Activated naive CD4-positive, alpha-beta T cell (primary cell): Measurements from ENCODE around the gene C19orf25.
"Not testable (repeated sequence)": the region's sequence is repeated elsewhere in the genome, so short reads cannot be mapped to it uniquely, and the experiment has no call there.

ENCODE experiments used
- DNase-seq, 4 experiments: peaks; one replicate each; lab custom pipeline; 2025; lab: John Stamatoyannopoulos, UW

The C19orf25 gene

DNA sequence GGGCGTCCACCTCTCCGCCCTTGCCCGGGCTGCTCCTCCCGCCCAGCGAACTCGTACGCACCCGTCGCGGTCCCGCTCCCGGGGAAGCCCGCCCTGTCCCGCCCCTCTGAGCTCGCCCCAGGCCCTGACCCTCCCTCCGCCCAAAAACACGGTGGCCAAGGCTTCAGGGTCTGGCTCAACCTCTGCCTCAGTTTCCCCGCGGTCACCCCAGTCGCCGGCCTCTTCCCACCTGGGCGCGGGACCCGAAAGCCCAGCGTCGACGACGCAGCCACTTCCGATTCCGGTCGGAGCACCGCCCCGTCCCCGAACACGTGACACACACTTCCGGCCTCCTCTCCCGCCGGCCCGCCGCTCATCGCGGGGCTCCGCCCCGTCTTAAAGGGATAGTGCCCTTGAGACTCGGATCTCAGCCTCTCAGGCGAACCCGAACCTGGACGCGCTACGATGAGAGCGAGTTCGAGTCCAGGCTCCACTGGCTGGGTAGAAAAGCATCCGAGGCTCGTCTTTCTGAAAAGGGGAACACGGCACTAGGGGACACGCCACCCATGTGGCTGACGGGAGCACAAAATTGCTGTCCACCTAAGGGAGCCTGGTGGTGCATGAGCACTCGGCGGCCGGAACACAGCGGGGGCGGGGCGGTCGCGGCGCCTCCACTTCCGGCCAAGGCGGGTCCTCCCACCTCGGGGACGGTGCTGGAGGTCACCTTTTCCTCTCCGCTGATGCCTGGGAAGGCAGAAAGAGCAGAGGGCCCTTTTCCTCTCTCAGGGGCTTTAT, at the start of gene C19orf25:
Gene C19orf25 (minus strand): TSS at position 282 of the 774 bp plus-strand sequence. CDS start 312 bp downstream, outside the sequence.
- peak; percentile 78 to 88 (median 82) for DNase-seq

GRCh38 chr19:1527650-1528309, 48.8 kb upstream of the C19orf25 start:
- DNase-seq, result no peak

DNA sequence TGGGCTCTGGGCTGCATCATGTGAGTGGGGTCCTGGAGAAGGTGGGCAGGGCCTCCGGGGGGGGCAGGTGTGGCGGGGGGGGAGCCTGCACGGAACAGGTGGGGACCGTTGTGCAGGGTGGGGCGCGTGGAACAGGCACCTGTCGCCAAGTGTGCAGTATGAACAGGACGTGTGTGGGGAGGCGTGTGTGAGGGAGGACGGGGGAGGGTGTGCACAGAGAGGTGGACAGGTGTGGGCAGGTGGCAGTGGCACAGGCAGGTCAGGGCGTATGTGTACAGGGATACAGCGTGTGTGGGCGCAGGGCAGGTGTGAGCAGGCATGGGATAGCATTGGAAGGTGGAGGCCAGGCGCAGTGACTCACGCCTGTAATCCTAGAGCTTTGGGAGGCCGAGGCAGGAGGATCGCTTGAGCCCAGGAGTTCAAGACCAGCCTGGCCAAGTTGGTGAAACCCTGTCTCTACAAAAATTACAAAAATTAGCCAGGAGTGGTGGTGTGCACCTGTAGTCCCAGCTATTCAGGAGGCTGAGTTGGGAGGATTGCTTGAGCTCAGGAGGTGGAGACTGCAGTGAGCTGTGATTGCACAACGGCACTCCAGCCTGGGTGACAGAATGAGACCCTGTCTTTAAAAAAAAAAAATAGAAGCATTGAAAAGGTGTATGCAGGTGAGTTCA, 48.1 kb upstream of the C19orf25 start:
- no peak for DNase-seq

GRCh38 chr19:1526066-1526778, 47.2 kb upstream of the C19orf25 start:
- no peak for DNase-seq

GRCh38 chr19:1525343-1525742, 46.3 kb upstream of the C19orf25 start:
- no peak for DNase-seq

DNA sequence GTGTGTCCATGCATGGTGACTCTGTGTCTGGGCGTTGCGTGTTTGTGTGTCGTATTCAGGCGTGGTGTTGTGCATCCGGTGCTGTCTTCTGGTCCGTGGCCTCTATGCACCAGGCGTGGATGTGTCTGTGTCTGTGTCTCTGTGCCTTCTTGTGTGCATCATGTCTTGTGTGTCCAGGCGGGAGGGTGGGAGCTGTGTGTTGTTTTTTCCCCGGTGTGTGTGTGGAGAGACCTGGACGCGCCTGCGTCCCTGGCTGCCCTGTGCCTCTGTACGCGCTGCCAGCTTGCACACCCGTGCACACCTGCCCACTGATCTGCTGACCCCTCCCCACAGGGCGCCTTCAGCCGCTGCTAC, 45.9 kb upstream of the C19orf25 start:
- DNase-seq, result no peak

- no peak for DNase-seq
Measured at GRCh38 chr19:1524287-1524971, 45.4 kb upstream of the C19orf25 start.

DNA sequence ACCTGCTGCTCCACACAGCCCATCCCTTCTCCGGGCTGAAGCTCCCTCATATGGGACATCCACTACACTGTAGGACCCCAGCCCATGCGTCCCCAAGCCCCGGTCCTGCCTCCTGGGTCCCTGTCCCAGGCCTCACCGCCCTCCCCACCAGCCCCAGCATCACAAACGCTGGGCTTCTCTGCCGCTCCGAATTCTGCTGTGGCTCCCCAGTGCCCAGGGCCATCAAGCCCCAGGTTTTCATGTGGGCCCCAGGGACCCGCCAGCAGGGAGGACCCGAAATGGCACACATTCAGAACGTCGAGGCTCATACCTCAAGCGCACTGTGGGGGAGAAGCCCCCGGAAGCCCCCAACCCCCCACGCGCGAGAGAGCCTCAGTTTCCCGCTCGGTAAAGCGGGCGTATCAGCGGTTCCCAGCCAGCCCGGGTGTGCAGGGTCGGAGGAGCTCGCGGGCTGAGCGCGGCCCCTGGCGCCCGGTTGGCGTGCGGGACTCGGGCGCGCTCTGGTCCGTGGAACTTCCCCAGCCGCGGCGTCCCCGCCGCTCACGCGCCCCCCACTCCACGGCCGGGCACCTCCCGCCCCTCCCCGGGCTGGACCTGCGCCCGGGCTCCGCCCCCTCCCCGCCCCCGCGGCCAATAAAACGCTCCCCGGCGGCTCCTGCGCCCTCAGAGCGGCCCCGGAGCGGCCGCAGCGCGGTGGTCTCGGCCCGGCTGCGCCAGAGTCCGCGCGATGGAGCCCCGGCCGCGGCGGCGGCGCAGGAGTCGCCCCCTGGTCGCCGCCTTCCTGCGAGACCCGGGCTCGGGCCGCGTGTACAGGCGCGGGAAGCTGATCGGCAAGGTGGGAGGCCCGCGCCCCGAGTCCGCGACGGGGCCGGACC, 44.6 kb upstream of the C19orf25 start, which contains the start of gene PLK5:
Gene PLK5 (plus strand): TSS at position 666 of the 875 bp plus-strand sequence. CDS start 2,920 bp downstream, outside the sequence.
- no peak for DNase-seq

GRCh38 chr19:1522838-1523237, 43.8 kb upstream of the C19orf25 start:
- no peak for DNase-seq

DNA sequence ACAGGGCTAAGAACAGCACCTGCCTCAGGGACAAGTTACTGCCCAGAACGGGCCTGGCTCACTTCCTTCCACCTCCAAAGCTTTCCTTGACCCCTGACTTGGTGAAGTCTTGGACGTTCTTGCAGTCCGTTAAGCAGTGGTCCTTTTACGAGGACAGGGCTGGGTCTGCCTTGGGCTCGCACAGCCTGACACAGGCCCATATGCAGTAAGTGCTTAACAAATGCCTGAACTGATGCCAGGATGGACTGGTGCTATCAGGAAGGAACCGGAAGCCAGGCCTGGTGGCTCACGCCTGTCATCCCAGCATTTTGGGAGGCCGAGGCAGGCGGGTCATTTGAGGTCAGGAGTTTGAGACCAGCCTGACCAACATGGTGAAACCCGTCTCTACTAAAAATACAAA, 43.0 kb upstream of the C19orf25 start:
- no peak for DNase-seq

GRCh38 chr19:1521636-1522035, 42.6 kb upstream of the C19orf25 start:
- DNase-seq, result no peak

DNA sequence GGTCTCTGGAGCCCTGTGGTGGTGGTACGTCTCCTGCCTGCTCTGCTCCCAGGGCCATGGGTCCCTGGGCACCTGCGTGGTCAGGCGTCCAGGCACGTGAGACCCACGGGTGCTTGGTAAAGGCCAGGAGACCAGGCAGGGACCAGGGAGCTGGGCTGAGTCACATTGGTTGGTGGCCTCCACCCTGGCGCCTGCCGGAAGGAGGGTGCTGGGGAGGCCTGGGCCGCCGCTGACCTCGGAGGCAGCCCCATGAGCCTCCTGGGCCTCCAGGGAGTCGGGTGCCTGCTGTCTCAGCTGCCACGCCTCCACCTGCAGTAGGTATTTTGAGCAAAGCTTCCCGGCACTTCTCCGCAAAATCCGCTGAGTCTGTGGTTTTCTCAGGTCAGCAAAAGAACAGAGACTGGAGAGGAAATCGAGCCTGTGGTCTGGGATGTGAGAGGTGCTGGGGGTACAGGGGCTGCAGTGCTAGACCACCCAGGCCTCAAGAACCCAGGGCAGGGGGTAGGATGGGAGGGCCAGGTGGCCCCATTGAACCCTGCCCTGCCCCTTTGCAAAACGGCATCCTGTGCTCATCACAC, 41.3 kb upstream of the C19orf25 start:
- DNase-seq, result no peak

DNA sequence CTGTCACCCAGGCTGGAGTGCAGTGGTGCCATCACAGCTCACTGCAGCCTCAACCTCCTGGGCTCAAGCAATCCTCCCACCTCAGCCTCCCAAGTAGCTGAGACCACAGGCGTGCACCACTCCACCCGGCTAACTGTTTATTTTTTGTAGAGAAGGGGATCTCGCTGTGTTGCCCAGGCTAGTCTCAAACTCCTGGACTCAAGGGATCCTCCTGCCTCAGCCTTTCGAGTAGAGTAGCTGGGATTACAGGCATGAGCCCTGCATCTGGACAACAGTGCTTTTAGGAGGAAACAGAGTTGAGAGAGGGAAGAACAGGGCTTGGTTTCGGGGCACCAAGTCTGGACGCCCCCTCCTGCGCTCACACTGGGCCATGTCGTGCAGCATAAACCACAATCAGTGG, 40.8 kb upstream of the C19orf25 start:
- not testable (repeated sequence) for DNase-seq

DNA sequence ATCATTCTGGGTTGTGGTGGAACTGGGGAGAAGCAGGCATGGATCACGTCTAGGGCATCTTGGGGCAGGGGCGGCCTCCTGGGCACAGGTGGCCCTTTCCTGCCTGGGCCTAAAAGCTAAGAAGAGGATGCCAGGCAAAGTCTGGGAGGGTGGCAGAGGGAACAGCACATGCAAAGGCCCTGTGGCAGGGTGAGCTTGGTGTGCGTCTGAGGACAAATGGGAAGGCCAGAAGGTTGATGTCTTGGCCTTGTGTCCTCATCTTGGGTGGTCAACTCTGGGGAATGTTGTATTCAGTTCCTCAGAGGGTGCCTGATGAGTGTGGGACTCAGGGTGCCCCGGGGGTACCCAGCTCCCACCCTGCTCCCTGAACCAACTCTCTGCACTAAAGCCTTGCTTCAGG, 39.5 kb upstream of the C19orf25 start:
- no peak for DNase-seq

- DNase-seq, result no peak
Measured at GRCh38 chr19:1516395-1516753, 37.4 kb upstream of the C19orf25 start.

GRCh38 chr19:1514986-1515721, 36.1 kb upstream of the C19orf25 start:
- DNase-seq, result no peak

- DNase-seq, result no peak
Measured at GRCh38 chr19:1514295-1514661, 35.3 kb upstream of the C19orf25 start.

DNA sequence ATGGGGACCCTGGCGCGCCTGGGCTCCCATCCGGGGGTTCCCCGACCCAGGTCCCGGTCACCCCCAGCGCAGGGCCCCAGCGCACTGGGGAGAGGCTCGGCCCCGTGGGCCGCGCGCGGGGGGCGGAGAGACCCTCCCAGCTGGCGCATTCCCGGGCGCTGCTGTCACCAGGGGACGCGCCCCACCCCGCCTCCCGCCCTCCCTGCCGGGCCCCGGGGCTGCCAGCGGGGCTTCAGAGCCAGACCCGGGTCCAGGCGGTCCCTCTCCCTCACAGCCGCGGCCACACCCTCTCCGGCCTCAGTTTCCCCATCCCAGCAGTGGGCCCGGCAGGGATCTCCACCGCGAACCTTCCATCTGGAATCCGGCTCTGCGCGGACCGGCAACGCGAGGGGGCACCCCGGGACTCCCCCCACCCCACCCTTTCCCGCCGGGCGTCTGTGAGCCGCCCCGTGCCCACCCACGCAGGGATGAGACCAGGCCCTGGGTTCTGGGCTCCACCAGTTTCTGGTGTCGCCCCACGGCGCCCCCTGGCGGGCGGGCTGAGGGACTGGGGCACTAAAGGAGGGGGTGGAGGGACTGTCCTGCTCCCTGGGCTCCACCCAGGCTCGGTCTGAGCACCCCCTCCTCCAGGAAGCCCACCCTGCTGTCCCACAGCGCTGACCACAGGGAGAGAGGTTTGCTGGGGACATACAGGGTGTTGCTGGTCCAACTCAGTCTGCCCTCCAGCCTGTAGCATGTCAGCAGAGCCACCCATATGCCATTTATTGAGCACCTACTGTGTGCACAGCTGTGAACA, 34.7 kb upstream of the C19orf25 start:
- peak in 3 of 4 experiments; percentile 35 to 64 (median 44) for DNase-seq
